Breast epithelium (tissue), 4 donors: ENCODE results near the gene ATP6AP2. TPM values are rescaled to one million over a fixed set of nuclear protein-coding genes. Genes with fewer than 3 reads are reported as not detected.
"Not testable (repeated sequence)": the region's sequence is repeated elsewhere in the genome, so short reads cannot be mapped to it uniquely, and the experiment has no call there.

ENCODE experiments used
- DNase-seq, 2 donors: peaks; one replicate each; pipeline ENCODE4 v3.0.0-alpha.2; 2019; ENCODE audit warnings: low spot score in 2 of 2
- H3K27ac ChIP-seq, 2 donors: fragments of 200-600 bp; sonication (generic) in 1 of 2; one replicate each; pipeline ENCODE4 v1.5.1; 2016 to 2019; ENCODE audit warnings: mild to moderate bottlenecking in 1 of 2
- H3K27me3 ChIP-seq, 2 donors: fragments of 200-600 bp; sonication (generic) in 1 of 2; one replicate each; pipeline versions ENCODE4 v1.5.1 to v1.6.0; 2017 to 2019; ENCODE audit warnings: control low read depth in 1 of 2, mild to moderate bottlenecking in 1 of 2
- H3K36me3 ChIP-seq: fragments of 200-600 bp; one replicate; pipeline ENCODE4 v1.5.1; 2019
- H3K4me1 ChIP-seq, 2 donors: fragments of 200-600 bp; sonication (generic); one replicate each; pipeline ENCODE4 v1.5.1; 2016 to 2019; ENCODE audit warnings: control low read depth in 1 of 2
- H3K4me3 ChIP-seq, 3 donors: fragments of 200-600 bp; sonication (generic); 1 replicate in 2 of 3; 2 replicates in 1 of 3; pipeline ENCODE4 v1.5.1; 2016 to 2019; ENCODE audit warnings: mild to moderate bottlenecking in 3 of 3, moderate library complexity in 2 of 3
- H3K9me3 ChIP-seq, 2 donors: fragments of 200-600 bp; sonication (generic) in 1 of 2; one replicate each; pipeline ENCODE4 v1.5.1; 2016 to 2019; ENCODE audit warnings: control low read depth in 1 of 2
- CTCF ChIP-seq, 3 donors: fragments of 450-650 bp; IDR thresholded peaks; one replicate each; pipeline ENCODE4 v1.5.1; 2016 to 2017; ENCODE audit warnings: antibody characterized with exemption in 3 of 3, mild to moderate bottlenecking in 3 of 3, moderate library complexity in 3 of 3
- POLR2A ChIP-seq: fragments of 450-650 bp; IDR thresholded peaks from one replicate; pipeline ENCODE4 v1.6.1; 2016; ENCODE audit warnings: antibody characterized with exemption, mild to moderate bottlenecking, moderate library complexity
- POLR2AphosphoS5 ChIP-seq, 3 donors: sonication (generic); formaldehyde crosslinking; IDR thresholded peaks; one replicate each; pipeline ENCODE4 v1.6.1; 2017; ENCODE audit warnings: antibody characterized with exemption in 3 of 3
- intact Hi-C: fragments of 100-400 bp; cut with DNase I; formaldehyde crosslinking; loops from one replicate; pipeline ENCODE4 v1.15.1; 2023; ENCODE audit warnings: low total_unique reads
- total RNA-seq, 3 donors: library from RNA; depleted of rRNA; stranded (reverse); fragments of >200 nt; gene quantifications; one replicate each; pipeline ENCODE4 v1.1.0, GENCODE V29; 2016

ATP6AP2 gene
- total RNA-seq, 3 donors from 2014 or later, result 85.2 to 129 (median 103) TPM

DNA sequence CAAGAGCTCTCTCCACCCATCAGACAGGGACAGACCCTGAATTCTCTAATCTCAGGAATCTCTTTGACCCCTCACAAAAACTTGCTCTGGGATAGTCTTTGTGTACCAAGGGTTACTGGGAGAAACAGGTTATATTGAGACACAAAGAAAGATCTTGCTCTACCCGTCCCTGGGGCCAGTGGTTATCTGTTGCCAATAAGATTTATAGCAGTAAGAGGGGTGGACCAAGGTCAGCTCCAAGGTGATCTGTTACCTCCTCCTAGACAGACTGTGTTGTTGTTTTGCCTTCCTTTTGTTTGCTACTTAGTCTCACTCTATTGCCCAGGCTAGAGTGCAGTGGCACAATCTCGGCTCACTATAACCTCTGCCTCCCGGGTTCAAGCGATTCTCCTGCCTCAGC lies 16.3 kb upstream of the ATP6AP2 start:
- no peaks in the 10 kb centered on the region for H3K9me3 ChIP-seq
- intact Hi-C loops, result no loop called here
- H3K27me3 ChIP-seq, result peaks cover 0 to 76% of the 10 kb centered on the region in 2 donors
- TF ChIP-seq POLR2A, result no peak
- no peak for TF ChIP-seq POLR2AphosphoS5 (IDR thresholded peaks at IDR 0.05)
- H3K4me3 ChIP-seq, result no peak overlapping the region
- no peak for DNase-seq
- H3K36me3 ChIP-seq, result no peaks in the 10 kb centered on the region
- no peak overlapping the region for H3K27ac ChIP-seq
- no peaks in the 10 kb centered on the region for H3K4me1 ChIP-seq

DNA sequence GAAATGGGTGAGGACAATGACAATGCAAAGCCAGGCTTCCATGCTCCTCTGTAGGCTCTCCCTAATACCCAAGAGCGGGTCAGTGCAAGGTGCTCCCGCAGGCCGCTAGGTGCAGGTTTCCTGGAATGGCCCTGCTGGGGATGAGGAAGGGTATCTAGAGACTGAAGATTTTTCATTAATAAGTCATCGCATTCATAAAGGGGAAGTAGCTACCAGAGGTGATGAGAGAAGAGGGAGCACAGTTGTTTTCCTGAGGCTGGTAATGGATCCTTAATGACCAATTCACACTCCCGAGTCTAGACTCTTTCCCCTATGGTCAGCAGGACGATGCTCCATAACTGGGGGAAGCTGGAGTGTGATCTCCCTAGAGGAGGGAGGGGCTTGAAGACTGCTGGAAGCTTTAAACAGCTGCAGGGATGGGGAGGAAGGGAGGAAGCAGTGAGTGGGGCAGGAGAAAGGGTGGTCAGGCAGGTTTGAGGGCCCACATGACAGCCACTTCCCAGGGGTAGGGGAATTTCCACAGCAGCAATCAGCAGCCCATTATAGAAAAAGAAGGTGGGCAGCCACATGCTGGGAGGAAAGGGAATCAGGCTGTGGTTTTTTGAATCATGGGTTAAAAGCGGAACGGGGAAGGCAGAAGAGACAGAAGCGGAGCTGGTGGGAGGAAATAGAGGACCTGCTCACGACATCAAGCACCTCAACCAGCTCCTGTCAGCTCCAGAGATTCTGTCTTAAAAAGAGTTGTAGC lies 10.2 kb upstream of the ATP6AP2 start:
- no peaks in the 10 kb centered on the region for H3K4me1 ChIP-seq
- intact Hi-C loops, result no loop called here
- peaks cover 0 to 55% of the 10 kb centered on the region in 2 donors for H3K27me3 ChIP-seq
- no peak for DNase-seq
- no peaks in the 10 kb centered on the region for H3K36me3 ChIP-seq
- no peak for TF ChIP-seq CTCF (IDR thresholded peaks at IDR 0.05)
- no peak for TF ChIP-seq POLR2A
- no peak for TF ChIP-seq POLR2AphosphoS5 (IDR thresholded peaks at IDR 0.05)
- H3K27ac ChIP-seq, result no peak overlapping the region
- no peaks in the 10 kb centered on the region for H3K9me3 ChIP-seq
- H3K4me3 ChIP-seq, result no peak overlapping the region

GRCh38 chrX:40571164-40571563 lies 9.6 kb upstream of the ATP6AP2 start:
- intact Hi-C loops, H3K27ac ChIP-seq, H3K4me3 ChIP-seq, H3K9me3 ChIP-seq, H3K4me1 ChIP-seq, DNase-seq, H3K36me3 ChIP-seq: not testable (repeated sequence)
- H3K27me3 ChIP-seq, result peaks cover 0 to 50% of the 10 kb centered on the region in 2 donors

DNA sequence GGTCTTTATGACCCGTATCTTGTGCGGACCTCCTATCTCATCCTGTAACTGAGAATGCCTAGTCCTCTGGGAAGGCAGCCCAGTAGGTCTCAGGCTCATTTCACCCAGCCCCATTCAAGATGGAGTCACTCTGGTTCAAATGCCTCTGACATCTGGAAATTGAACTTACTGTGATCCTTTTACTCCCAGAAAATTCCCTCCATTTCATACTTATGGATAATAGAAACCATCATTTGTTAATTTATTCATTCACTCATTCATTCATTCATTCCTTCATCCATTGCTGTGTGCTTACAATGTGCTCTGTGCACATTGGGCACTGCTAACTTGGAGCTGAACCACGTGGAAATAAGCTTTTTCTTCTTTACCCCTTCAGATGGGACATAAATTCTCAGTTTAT lies 9.2 kb upstream of the ATP6AP2 start:
- no peaks in the 10 kb centered on the region for H3K36me3 ChIP-seq
- intact Hi-C loops, result no loop called here
- no peaks in the 10 kb centered on the region for H3K9me3 ChIP-seq
- no peak overlapping the region for H3K4me3 ChIP-seq
- DNase-seq, result no peak
- H3K27ac ChIP-seq, result no peak overlapping the region
- H3K4me1 ChIP-seq, result no peaks in the 10 kb centered on the region
- peaks cover 0 to 47% of the 10 kb centered on the region in 2 donors for H3K27me3 ChIP-seq
- TF ChIP-seq POLR2A, result no peak
- TF ChIP-seq POLR2AphosphoS5 (IDR thresholded peaks at IDR 0.05), result no peak
- no peak for TF ChIP-seq CTCF (IDR thresholded peaks at IDR 0.05)

- DNase-seq, result no peak
- H3K27me3 ChIP-seq, result peaks cover 0 to 39% of the 10 kb centered on the region in 2 donors
- H3K4me3 ChIP-seq, result no peak overlapping the region
- TF ChIP-seq CTCF (IDR thresholded peaks at IDR 0.05) (no peak), POLR2A (no peak), POLR2AphosphoS5 (IDR thresholded peaks at IDR 0.05) (no peak)
- no peak overlapping the region for H3K27ac ChIP-seq
- no peaks in the 10 kb centered on the region for H3K36me3 ChIP-seq
- H3K4me1 ChIP-seq, result no peaks in the 10 kb centered on the region
- H3K9me3 ChIP-seq, result no peaks in the 10 kb centered on the region
- intact Hi-C loops, result no loop called here
Measured at GRCh38 chrX:40573763-40574162, 7.0 kb upstream of the ATP6AP2 start.

- H3K4me3 ChIP-seq, intact Hi-C loops, H3K36me3 ChIP-seq, H3K9me3 ChIP-seq, H3K4me1 ChIP-seq, DNase-seq, H3K27ac ChIP-seq: not testable (repeated sequence)
- H3K27me3 ChIP-seq, result peaks cover 0 to 28% of the 10 kb centered on the region in 2 donors
Measured at GRCh38 chrX:40575411-40575810, 5.4 kb upstream of the ATP6AP2 start.
